MM.1S (cell line): ENCODE data around the gene CACNB2.
"Not testable (repeated sequence)": the region's sequence is repeated elsewhere in the genome, so short reads cannot be mapped to it uniquely, and the experiment has no call there.

ENCODE experiments used
- DNase-seq: peaks from one replicate; pipeline ENCODE4 v3.0.0-alpha.2; 2015
- H2AFZ ChIP-seq: fragments of 300-600 bp; sonication (generic); 2 replicates; pipeline ENCODE4 v1.6.0; 2016; ENCODE audit warnings: antibody characterized with exemption, low read length
- H3F3A ChIP-seq: fragments of 300-600 bp; sonication (generic); 2 replicates; pipeline ENCODE4 v1.6.1; 2016; ENCODE audit warnings: mild to moderate bottlenecking, antibody characterized with exemption, low read length, moderate library complexity, mixed read lengths; ENCODE audit not compliant: insufficient read depth
- H3K27ac ChIP-seq: fragments of 300-600 bp; sonication (generic); 2 replicates; pipeline ENCODE4 v1.5.1; 2016; ENCODE audit warnings: mild to moderate bottlenecking, low read length
- H3K27me3 ChIP-seq: fragments of 300-600 bp; sonication (generic); replicated peaks from 2 replicates; pipeline ENCODE4 v1.6.0; 2016; ENCODE audit warnings: low read length; ENCODE audit not compliant: insufficient read depth
- H3K36me3 ChIP-seq: fragments of 300-600 bp; sonication (generic); replicated peaks from 2 replicates; pipeline ENCODE4 v1.6.1; 2016; ENCODE audit warnings: mild to moderate bottlenecking, low read length, mixed read lengths; ENCODE audit not compliant: insufficient read depth
- H3K4me1 ChIP-seq: fragments of 300-600 bp; sonication (generic); 2 replicates; pipeline ENCODE4 v1.6.1; 2016; ENCODE audit warnings: low read length, mixed read lengths
- H3K4me2 ChIP-seq: fragments of 300-600 bp; sonication (generic); 2 replicates; pipeline ENCODE4 v1.6.0; 2016; ENCODE audit warnings: low read depth, low read length
- H3K4me3 ChIP-seq: fragments of 300-600 bp; sonication (generic); 2 replicates; pipeline ENCODE4 v1.5.1; 2016; ENCODE audit warnings: low read length, mixed read lengths
- H3K79me2 ChIP-seq: fragments of 300-600 bp; sonication (generic); 2 replicates; pipeline ENCODE4 v1.6.1; 2016; ENCODE audit warnings: mixed run types, low read length, mixed read lengths
- H3K9ac ChIP-seq: fragments of 300-600 bp; sonication (generic); 2 replicates; pipeline ENCODE4 v1.6.1; 2016; ENCODE audit warnings: low read length, mixed read lengths
- H3K9me2 ChIP-seq: fragments of 300-600 bp; sonication (generic); replicated peaks from 2 replicates; pipeline ENCODE4 v1.6.1; 2016; ENCODE audit warnings: mild to moderate bottlenecking, low read length, mixed read lengths; ENCODE audit not compliant: insufficient read depth
- H3K9me3 ChIP-seq: fragments of 300-600 bp; sonication (generic); replicated peaks from 2 replicates; pipeline ENCODE4 v1.6.1; 2016; ENCODE audit warnings: mild to moderate bottlenecking, low read length, mixed read lengths; ENCODE audit not compliant: insufficient read depth
- H4K20me1 ChIP-seq: fragments of 300-600 bp; sonication (generic); 2 replicates; pipeline ENCODE4 v1.6.1; 2016; ENCODE audit warnings: mild to moderate bottlenecking, low read length, moderate library complexity, mixed read lengths; ENCODE audit not compliant: insufficient read depth
- CTCF ChIP-seq: fragments of 300-600 bp; sonication (generic); IDR thresholded peaks from 2 replicates; pipeline ENCODE4 v1.5.1; 2016; ENCODE audit warnings: antibody characterized with exemption, low read length, mixed read lengths
- EZH2 ChIP-seq: fragments of 300-600 bp; sonication (generic); optimal IDR thresholded peaks from 2 replicates; pipeline ENCODE3; 2017; ENCODE audit warnings: low read depth, mild to moderate bottlenecking, antibody characterized with exemption, low read length, mixed read lengths
- EZH2phosphoT487 ChIP-seq: fragments of 300-600 bp; sonication (generic); IDR thresholded peaks from 2 replicates; pipeline ENCODE4 v1.6.1; 2018; ENCODE audit warnings: antibody characterized with exemption, low read length

Gene CACNB2

GRCh38 chr10:18151356-18151890 is 11.2 kb downstream of the CACNB2 start:
- Histone ChIP-seq H3K27me3 (no peaks in the 10 kb centered on the region), H3K9me2 (no peaks in the 10 kb centered on the region)
- TF ChIP-seq CTCF, result no peak
- no peak for TF ChIP-seq EZH2
- TF ChIP-seq EZH2phosphoT487, result no peak

GRCh38 chr10:18153381-18153780 is 13.2 kb downstream of the CACNB2 start:
- H3K36me3 ChIP-seq, H3K9me3 ChIP-seq, DNase-seq, H3K79me2 ChIP-seq, H3F3A ChIP-seq, H3K27me3 ChIP-seq, H4K20me1 ChIP-seq, H3K9me2 ChIP-seq, H2AFZ ChIP-seq, H3K4me3 ChIP-seq, H3K4me1 ChIP-seq, H3K4me2 ChIP-seq, H3K27ac ChIP-seq, H3K9ac ChIP-seq: not testable (repeated sequence)

More at GRCh38 chr10:18151356-18151890, 11.2 kb downstream of the CACNB2 start:
- Histone ChIP-seq H3K79me2 (no peaks in the 10 kb centered on the region), H3F3A (no peaks in the 10 kb centered on the region), H3K9ac (no peak overlapping the region), H4K20me1 (no peaks in the 10 kb centered on the region), H3K27ac (no peak overlapping the region), H3K4me3 (no peak overlapping the region), H2AFZ (no peak overlapping the region), H3K36me3 (no peaks in the 10 kb centered on the region), H3K4me1 (no peaks in the 10 kb centered on the region), H3K4me2 (no peak overlapping the region), H3K9me3 (no peaks in the 10 kb centered on the region)
- no peak for DNase-seq

GRCh38 chr10:18155321-18155720 is 15.1 kb downstream of the CACNB2 start:
- H3K4me1 ChIP-seq, result no peaks in the 10 kb centered on the region
- no peaks in the 10 kb centered on the region for H3K9me2 ChIP-seq
- no peak overlapping the region for H3K27ac ChIP-seq
- H3K27me3 ChIP-seq, result no peaks in the 10 kb centered on the region
- no peak overlapping the region for H3K9ac ChIP-seq
- H4K20me1 ChIP-seq, result no peaks in the 10 kb centered on the region
- H3K36me3 ChIP-seq, result no peaks in the 10 kb centered on the region
- H3K4me2 ChIP-seq, result no peak overlapping the region
- H2AFZ ChIP-seq, result no peak overlapping the region
- no peaks in the 10 kb centered on the region for H3K79me2 ChIP-seq
- DNase-seq, result no peak
- no peaks in the 10 kb centered on the region for H3K9me3 ChIP-seq
- H3K4me3 ChIP-seq, result no peak overlapping the region
- TF ChIP-seq EZH2 (no peak), CTCF (no peak), EZH2phosphoT487 (no peak)
- no peaks in the 10 kb centered on the region for H3F3A ChIP-seq

- H3K27ac ChIP-seq, H3K36me3 ChIP-seq, H3F3A ChIP-seq, H3K9me2 ChIP-seq, H2AFZ ChIP-seq, H4K20me1 ChIP-seq, H3K9me3 ChIP-seq, H3K4me3 ChIP-seq, DNase-seq, H3K79me2 ChIP-seq, H3K4me1 ChIP-seq, H3K9ac ChIP-seq, H3K27me3 ChIP-seq, H3K4me2 ChIP-seq: not testable (repeated sequence)
These were observed 16.6 kb downstream of the CACNB2 start for GRCh38 chr10:18156797-18157196.
